GM13977 (cell line): ENCODE results near the gene ITFG1.
A peak's percentile ranks its signal among the peaks of the same experiment; 100 is the strongest.

ENCODE experiments used
- DNase-seq: peaks from one replicate; pipeline ENCODE4 v3.0.0; 2012; ENCODE audit warnings: low spot score
- in situ Hi-C: fragments of 300-500 bp; cut with MboI; formaldehyde crosslinking; loops from one replicate; pipeline ENCODE4 v1.12.0; 2022; ENCODE audit warnings: low sequenced_read_pairs, low pct_unique_long_range_greater_than_20kb, mixed read lengths, inconsistent platforms; ENCODE audit not compliant: unreplicated experiment
- TF ChIP-seq, protein P1 (sequence below): IDR thresholded peaks from 2 replicates; pipeline ENCODE4 v1.5.1; 2012; ENCODE audit warnings: mild to moderate bottlenecking, control low read depth; ENCODE audit not compliant: insufficient read depth; ENCODE audit errors: extremely low read depth, missing control alignments

ITFG1 gene

DNA sequence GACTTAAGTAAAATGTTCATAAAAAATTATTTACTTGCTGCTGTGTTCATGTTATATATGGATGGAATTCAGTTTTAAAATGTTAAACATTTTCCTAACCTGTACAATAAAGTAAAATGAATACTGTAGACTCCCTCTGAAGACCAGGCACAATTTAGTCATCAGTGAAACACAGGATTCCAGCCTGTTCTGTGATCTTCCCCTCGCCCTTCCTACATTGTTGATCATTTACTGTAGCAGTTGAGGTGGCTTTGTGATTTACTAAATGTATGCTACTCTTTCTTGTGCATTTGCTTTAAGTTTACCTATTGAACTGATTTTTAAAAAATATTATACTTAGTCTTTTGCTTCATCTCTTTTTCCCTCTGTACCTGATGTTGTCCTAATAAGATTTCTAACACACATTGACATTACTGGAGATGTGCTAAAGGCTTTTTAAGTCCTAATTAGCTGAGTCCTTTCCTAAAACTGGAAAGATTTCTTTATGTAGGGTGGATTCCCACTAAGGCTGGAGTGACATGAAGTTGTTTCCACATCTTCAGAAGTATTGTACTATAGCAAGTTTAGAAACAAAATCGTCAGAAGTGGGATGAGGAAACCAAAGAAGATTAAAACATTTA is 38.3 kb upstream of the ITFG1 start:
- in situ Hi-C loops = no loop called here
- no peak for DNase-seq
- TF ChIP-seq, protein P1, sequence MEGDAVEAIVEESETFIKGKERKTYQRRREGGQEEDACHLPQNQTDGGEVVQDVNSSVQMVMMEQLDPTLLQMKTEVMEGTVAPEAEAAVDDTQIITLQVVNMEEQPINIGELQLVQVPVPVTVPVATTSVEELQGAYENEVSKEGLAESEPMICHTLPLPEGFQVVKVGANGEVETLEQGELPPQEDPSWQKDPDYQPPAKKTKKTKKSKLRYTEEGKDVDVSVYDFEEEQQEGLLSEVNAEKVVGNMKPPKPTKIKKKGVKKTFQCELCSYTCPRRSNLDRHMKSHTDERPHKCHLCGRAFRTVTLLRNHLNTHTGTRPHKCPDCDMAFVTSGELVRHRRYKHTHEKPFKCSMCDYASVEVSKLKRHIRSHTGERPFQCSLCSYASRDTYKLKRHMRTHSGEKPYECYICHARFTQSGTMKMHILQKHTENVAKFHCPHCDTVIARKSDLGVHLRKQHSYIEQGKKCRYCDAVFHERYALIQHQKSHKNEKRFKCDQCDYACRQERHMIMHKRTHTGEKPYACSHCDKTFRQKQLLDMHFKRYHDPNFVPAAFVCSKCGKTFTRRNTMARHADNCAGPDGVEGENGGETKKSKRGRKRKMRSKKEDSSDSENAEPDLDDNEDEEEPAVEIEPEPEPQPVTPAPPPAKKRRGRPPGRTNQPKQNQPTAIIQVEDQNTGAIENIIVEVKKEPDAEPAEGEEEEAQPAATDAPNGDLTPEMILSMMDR = no peak

DNA sequence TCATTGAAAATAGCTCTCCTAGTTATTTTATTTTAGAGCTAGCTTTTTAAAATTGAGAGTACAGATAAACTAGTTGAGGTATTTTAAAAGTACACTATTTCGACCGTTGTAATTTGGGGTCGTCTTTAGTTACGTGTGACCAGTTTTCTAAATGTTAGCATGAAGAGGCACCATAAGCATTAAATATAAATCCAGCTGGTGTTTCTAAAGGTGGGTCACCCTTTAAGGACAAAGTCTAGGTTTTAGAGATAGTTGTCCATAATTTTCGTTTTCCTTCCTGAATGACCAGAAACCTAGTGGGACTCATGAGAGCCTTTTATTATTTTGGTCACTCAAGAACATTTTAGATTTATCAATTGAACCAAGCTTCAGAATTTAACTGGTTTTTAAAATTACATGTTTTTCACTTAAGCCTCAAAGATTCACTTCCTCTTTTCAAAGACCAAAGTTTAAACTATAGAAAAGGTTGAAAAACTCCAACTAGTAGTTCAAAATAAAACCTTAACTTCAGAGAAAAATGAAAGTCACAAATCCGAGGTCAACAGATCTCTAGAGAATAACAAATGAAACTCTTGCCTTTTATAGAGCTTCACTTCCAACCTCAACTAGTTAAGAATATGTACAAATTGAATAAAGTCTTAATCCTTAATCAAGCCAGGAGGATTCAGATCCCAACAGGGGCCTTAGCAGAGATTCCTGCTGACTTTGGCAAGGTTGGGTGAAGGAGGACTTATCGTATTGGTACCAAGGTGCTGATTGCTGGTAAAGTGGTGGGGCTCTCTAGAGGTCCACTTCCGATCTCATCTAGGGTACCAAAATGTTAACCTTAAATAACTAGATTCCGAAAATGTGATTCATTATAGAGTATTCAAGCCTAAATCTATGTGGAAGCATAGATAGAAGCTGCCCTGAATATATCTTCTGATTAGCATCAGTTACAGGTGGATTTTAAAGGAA is 32.8 kb upstream of the ITFG1 start:
- TF ChIP-seq, protein P1 = no peak
- in situ Hi-C loops = no loop called here
- DNase-seq = peak; percentile 19

DNA sequence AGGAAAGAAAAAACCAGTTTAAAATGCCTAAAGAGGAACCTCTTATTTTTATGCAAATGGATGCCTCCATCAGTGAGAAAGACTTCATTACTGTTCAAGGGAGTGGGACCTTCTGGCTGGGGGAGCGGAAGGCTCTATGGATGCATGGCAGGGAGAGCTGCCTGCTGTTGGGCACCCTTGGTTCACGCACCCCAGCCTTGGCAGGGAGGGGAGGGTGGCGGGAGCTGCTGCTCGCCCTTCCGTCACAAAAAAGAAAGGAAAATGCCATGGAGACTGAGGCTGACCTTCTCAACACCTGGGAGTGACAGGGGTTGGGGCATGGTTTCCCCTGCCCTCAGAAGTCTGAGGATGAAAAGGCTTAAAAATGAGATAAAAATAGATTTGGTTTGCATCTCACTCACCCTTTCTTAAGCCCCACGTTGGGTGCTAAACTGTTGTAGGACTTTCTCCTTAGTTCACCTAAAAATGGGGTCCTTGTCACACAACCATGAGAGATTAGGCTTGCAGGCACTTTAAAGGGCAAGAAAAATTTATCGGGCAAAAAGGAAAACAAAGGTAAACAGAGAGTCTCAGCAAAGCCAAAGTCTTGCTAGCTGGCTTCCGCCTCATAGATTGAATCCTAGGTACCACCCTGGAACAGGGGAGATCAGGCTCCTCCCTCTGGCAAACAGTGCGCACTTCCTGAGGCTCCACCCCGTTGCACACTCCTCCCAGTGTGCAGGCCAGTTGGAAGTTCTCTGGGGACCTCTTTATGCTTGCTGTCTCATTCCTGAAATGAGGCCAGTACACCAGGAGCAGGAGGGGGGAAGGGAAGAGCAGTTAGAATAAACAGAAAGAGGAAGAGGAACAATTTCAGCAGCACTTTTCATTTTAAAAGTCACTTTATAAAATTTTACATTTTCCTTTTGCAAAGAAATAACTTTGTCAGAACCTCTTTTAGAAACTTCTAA is 31.8 kb upstream of the ITFG1 start:
- DNase-seq = peak; percentile 32
- in situ Hi-C loops = no loop called here
- TF ChIP-seq, protein P1 = no peak

DNA sequence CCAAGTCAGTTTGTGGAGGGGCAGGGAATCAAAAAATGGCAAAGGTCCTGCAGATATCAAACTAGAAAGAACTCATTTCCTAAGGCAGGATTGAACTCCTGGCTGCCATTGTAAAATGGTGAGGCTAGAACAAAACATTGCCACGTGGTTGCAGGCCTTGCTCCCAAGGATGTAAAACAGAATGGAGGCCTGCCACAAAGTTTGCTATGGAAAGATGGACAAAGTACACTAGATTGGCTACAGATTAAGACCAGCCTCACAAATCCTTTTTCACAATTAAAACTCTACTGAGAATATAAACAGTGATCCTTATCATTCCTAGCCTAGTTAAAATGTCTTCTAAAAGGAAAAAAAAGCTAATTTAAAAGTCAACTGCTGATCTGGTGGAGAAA is 31.2 kb upstream of the ITFG1 start:
- TF ChIP-seq, protein P1 = no peak
- in situ Hi-C loops = no loop called here
- DNase-seq = no peak

DNA sequence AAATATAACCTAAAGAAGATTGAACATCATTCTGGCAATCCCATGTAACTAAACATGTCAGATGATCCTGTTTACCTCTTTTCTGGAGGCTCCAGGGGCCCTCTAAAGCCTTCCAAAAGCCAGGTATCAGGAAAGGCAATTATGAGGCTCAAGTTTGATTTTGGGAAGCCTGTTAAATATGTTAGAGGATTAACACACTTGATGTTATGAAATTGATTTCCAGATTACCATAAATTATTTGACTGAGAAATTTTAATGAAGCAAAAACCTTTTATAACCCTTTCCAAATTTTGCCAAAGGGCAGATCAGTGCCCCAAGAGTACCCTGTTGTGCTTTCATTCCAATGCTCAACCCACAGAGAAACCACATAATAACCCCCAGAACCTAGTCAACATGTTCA is 29.6 kb upstream of the ITFG1 start:
- TF ChIP-seq, protein P1 = no peak
- DNase-seq = no peak
- in situ Hi-C loops = no loop called here

DNA sequence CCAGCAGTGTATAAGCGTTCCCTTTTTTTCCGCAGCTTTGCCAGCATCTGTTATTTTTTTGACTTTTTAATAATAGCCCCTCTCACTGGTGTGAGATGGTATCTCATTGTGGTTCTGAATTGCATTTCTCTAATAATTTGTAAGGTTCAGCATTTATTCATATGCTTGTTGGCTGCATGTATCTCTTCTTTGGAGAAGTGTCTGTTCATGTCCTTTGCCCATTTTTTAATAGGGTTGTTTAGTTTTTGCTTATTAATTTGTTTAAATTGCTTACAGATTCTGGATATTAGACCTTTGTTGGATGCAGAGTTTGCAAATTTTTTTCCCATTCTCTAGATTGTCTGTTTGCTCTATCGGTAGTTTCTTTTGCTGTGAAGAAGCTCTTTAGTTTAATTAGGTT is 27.2 kb upstream of the ITFG1 start:
- TF ChIP-seq, protein P1 = no peak
- in situ Hi-C loops = no loop called here
- DNase-seq = no peak
